ENCODE measurements around the gene DCBLD2.
"Not testable (repeated sequence)": the region's sequence is repeated elsewhere in the genome, so short reads cannot be mapped to it uniquely, and the experiment has no call there.

DCBLD2 gene

GRCh38 chr3:98839846-98840245 is 61.6 kb downstream of the DCBLD2 start:
- no peak for DNase-seq

GRCh38 chr3:98831060-98831459 is 70.4 kb downstream of the DCBLD2 start:
- DNase-seq, result not testable (repeated sequence)

GRCh38 chr3:98829246-98829832 is 72.2 kb downstream of the DCBLD2 start:
- DNase-seq, result no peak

GRCh38 chr3:98827221-98827920 is 74.1 kb downstream of the DCBLD2 start:
- DNase-seq, result no peak

GRCh38 chr3:98826126-98826525 is 75.4 kb downstream of the DCBLD2 start:
- no peak for DNase-seq

GRCh38 chr3:98824256-98824655 is 77.2 kb downstream of the DCBLD2 start:
- DNase-seq, result no peak

GRCh38 chr3:98823791-98824190 is 77.7 kb downstream of the DCBLD2 start:
- DNase-seq, result no peak

- DNase-seq, result no peak
Measured at GRCh38 chr3:98821063-98821462, 80.4 kb downstream of the DCBLD2 start.

GRCh38 chr3:98817547-98818041 is 83.9 kb downstream of the DCBLD2 start:
- no peak for DNase-seq

- no peak for DNase-seq
Measured at GRCh38 chr3:98814817-98815420, 86.6 kb downstream of the DCBLD2 start.

GRCh38 chr3:98812851-98813374 is 88.6 kb downstream of the DCBLD2 start:
- DNase-seq, result no peak

- DNase-seq, result no peak
Measured at GRCh38 chr3:98811048-98811447, 90.4 kb downstream of the DCBLD2 start.

- DNase-seq, result no peak
Measured at GRCh38 chr3:98809557-98809956, 91.9 kb downstream of the DCBLD2 start.

- DNase-seq, result no peak
Measured at GRCh38 chr3:98808071-98808470, 93.4 kb downstream of the DCBLD2 start.

GRCh38 chr3:98807561-98807960 is 93.9 kb downstream of the DCBLD2 start:
- no peak for DNase-seq

GRCh38 chr3:98807011-98807410 is 94.5 kb downstream of the DCBLD2 start:
- no peak for DNase-seq

GRCh38 chr3:98806521-98806920 is 95.0 kb downstream of the DCBLD2 start:
- no peak for DNase-seq

GRCh38 chr3:98805571-98805970 is 95.9 kb downstream of the DCBLD2 start:
- DNase-seq, result no peak

- DNase-seq, result no peak
Measured at GRCh38 chr3:98801043-98801747, 100.3 kb downstream of the DCBLD2 start.

GRCh38 chr3:98800401-98800800 is 101.1 kb downstream of the DCBLD2 start:
- DNase-seq, result no peak

GRCh38 chr3:98799479-98799878 is 102.0 kb downstream of the DCBLD2 start:
- no peak for DNase-seq

- DNase-seq, result no peak
Measured at GRCh38 chr3:98798820-98799219, 102.7 kb downstream of the DCBLD2 start.
